SKM-1 (cell line): Measurements from ENCODE around the gene OTOG.

ENCODE experiments used
- DNase-seq: peaks from one replicate; lab custom pipeline; 2025; ENCODE audit not compliant: unreplicated experiment; lab: John Stamatoyannopoulos, UW

Gene OTOG

DNA sequence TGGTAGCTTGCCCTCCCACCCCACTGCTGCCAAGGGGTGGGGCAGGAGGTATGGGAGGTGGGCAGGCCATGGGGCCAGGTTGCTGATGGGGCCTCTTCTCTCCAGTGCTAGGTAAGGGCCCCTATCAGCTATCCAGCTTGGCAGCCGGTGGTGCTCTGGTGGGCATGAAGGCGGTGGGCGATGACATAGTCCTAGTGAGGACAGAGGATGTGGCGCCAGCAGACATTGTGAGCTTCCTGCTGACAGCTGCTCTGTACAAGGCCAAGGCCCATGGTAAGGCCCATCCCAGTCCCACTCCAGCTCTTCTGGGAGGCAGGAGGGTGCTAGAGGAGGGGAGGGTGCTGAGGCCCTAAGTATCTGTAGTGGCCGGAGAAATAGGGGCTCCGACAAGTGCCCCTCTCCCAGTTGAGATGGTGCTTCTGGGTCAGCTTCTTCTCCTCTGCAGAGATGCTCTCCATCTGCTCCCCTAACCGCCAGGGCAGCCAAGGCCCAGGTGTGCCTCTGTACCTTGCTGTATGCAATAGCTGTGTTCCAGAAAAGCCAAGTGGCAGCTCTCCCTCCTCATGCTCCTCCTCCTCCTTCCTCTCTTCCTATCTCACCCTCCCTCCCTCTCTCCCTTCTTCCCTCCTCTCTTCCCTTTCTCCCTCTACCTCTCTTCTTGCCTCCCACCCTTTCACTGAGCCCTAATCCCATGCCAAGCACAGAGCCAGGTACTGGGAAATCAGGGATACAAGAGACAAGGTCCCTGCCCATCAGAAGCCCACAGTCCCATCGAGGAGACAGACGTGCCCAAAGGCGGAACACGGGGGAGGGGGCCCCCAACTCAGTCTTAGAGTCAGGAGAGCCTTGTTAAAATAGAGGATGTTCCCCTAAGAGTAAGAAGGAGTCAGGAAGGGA, 55.3 kb downstream of the OTOG start:
- DNase-seq: no peak

DNA sequence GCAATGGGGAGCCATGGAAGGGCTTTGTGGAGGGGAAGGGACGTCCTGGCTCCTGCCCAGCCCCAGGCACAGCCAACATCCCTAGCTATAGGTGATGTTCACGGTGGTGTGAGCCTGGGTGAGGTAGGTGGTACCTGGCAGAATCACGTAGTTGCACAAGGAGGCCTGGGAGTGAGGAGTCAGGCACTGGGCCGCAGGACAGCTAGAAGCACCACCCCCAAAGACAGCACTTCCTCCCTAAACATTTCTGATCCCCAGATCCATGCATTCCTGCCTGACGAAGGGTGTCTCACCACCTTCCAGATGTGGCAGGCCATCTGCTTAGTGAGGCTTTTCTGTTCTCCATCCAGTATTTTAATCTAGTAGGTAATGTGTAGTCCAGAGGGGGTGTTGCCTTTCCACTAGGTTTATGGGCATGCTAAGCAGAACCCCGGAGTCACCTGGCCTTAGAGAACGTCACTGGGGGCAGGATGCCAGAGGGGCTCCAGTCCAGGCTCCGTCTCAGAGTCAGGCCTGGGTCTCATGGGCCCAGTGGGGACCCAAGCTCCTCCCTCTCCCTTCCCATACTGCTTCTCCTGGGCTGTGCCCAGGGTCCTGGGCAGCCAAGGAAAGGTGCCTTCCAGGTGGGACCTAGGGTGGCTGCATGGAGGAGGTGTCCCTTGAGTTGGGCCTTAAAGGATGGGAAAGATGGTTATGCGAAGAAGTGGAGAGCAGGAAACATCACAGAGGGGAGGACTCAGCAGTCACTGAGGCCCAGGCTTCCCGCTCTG, 56.2 kb downstream of the OTOG start:
- no peak for DNase-seq

DNA sequence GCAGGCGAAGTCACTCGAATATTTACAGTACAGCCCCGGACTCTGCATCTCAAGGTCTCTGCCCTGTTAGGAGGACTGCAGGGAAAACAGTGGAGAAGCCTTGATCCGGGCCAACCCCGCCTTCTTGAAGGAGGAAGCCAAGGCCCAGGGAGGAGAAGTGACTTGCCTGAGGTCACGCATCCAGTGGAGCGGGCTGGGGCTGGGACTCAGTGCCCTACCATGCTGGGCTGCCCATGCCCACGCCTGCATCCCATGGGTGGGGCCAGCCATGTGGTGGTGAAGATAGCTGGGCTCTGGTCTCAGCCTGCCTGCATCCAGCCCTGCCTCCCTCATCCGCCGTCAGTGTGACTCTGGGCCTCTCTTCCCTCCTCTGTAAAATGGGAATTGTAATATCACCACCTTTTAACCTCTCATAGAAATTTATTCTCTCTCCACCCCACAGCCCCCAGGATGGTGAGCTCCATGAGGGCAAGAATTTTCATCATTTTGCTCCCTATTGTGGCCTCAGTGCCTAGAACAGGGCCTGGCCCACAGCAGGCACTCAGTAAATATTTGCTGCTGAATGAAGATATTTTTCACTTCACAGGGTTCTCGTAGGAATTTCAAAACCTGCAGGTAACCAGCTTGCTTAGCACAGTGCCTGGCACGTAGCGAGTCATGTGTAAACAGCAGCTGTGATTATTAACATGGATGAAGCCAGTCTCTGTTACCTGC, 57.3 kb downstream of the OTOG start:
- no peak for DNase-seq

DNA sequence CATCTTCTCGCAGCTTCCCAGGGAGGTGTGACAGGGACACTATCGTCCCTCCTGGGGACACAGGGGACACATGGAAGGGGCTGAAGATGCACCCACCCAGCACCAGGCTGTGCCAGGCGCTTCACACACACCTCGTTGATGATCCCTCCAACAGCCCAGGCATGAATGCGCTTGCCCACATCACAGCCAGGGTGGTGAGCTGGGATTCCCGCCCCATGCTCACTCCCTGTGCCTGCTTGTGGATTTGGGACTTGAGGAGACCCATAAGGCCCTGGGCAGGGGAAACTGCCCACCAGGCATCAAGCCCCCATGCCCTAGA, 57.8 kb downstream of the OTOG start:
- DNase-seq: no peak

DNA sequence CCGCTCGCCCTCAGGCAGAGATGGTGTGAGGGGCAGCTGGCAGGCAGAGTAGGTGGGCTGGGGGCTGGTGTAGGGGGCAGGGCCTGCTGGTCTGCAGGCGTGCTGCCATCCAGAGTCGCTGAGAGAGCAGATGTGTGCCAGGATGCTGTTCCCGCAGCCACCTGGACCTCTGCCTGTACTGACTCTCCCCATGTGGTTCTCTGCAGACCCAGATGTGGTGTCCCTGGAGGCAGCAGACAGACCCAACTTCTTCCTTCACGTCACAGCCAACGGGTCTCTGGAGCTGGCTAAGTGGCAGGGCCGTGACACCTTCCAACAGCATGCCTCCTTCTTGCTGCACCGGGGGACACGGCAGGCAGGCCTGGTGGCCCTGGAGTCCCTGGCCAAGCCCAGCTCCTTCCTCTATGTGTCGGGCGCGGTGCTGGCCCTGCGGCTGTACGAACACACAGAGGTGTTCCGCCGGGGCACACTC, 58.6 kb downstream of the OTOG start:
- no peak for DNase-seq

DNA sequence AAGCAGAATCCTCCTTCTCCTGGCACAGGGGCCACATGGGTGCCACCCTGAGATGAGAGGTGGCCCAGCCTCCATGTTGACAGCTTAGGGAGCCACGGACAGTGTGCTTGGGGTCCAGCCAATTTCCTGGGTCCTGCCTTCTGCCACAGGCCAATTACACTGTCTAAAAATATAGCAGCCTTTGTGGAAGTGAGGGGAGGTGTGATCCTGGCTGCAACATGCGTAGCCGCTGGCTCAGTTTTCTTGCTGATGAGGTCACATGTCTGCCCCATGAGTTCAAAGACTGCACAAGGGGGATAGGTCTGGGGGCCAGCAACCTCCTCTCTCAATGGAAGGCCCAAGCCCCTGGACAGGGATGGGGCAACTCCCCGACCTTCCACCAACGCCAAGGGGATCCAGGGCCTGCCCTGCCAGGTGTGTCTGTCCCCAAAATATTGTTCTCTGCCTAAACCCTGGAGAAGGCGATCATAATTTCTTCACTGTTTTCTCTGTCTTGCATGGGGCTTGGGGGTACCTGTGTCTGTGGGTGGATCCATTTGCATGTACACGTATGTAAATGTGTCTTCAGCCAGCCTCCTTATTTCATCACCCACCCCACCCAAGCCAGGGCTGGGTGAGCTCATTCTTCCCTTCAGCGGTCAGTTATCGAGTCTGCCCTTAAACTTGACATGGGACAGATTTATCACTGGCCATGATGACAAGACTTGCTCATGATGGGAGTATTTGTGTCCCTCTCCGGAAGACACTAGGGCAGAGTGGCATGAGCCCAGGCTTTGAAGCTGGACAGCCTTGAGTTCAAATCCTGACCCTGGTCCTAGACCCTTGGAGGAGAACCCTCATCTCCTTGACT, 59.4 kb downstream of the OTOG start:
- no peak for DNase-seq

DNA sequence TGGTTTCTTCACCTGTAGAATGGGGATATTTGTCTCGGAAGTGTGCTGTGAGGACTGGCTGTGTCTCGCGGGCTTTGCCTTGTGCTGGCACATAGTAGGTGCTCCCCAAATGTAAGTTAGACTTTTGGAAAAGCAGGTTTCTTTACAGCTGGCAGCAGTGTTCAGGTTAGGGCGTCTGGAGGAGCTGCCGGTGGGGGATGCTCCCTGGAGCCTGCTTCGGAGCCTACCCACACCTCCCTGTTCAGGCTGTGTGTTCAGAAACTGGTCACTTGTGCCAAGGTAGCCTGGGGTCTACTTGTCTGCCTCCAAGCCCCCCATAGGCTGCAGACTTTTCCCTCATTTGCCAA, 60.0 kb downstream of the OTOG start:
- DNase-seq: no peak

DNA sequence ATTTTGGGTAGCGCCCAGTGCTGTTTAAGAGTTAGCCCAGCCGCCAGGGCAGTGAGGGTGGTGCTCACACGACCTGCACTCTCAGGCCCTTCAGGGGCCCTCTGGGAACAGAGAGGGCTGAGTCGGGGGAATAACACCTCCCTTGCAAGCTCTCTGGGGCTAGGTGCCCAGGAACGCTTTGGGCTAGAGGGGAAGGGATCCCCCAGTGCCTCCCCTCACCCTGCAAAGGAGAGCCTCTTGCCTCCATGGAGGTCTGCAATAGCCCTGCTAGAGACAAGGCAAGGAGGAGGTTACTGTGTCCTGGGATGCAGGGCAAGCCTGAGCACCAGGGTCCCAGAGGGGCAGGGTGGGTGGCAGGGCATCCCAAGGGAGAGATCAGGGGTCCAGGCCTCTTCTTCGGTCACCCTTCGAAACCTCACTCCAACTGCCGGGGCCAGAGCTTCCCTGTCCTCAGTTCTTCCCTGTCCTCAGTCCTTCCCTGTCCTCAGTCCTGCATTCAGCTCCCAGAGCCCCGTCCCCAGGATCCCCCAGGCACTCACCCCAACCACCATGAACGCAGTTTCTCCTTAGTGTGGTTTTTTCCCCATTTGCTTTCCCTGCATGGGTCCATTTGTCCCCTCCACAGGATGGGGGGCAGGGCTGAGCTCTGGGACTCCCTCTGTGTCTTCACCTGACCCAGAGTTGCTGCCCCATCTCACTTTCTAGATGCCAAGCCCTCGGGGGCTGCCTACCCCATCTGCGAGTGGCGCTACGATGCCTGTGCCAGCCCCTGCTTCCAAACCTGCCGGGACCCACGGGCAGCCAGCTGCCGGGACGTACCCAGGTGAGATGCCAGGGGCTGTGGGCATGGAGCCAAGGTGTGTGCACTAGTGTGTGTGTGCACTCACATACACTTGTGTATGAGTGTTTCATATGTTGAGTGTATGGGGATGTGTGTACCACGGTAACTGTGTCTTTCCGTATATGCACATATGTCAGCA, 60.8 kb downstream of the OTOG start:
- no peak for DNase-seq

DNA sequence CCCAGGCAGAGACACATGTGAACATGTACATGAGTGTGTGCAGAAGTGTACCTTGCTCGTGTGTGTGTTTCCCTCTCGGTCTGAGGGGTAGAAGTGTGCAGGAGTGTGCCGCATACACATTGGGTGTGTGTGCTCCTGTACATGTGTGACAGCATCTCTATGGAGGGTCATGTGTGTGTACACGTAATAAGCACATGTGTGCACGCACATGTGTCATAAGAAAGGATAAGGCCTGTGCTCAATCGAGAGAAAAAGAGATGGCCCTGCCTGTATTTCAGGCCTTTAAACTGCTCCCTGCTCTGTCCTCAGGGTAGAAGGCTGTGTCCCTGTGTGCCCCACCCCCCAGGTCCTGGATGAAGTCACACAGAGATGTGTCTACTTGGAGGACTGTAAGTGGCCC, 61.8 kb downstream of the OTOG start:
- DNase-seq: no peak

DNA sequence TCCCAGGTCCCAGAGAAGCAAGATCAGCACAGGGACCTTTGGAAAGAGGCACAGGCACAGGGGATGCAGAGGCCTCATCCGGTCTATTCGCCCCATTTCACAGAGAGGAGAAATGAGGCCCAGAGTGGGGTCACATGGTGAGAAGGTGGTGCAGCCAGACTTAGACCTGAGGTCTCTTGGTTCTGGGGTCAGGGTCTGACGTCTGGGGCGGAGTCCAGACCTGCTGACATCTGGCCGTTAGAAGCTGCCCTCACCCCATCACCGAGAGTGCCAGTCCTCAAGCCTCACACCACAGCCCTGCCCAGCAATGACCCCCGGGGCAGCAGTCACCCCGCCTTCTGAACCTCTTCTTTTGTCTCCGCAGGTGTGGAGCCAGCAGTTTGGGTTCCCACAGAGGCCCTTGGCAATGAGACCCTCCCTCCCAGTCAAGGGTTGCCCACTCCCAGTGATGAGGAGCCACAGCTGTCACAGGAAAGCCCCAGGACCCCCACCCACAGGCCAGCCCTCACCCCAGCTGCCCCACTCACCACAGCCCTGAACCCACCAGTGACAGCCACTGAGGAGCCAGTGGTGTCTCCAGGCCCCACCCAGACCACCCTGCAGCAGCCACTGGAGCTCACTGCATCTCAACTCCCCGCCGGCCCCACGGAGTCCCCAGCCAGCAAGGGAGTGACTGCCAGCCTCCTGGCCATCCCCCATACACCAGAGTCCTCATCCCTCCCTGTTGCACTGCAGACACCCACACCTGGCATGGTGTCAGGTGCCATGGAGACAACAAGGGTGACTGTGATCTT, 62.4 kb downstream of the OTOG start:
- no peak for DNase-seq

DNA sequence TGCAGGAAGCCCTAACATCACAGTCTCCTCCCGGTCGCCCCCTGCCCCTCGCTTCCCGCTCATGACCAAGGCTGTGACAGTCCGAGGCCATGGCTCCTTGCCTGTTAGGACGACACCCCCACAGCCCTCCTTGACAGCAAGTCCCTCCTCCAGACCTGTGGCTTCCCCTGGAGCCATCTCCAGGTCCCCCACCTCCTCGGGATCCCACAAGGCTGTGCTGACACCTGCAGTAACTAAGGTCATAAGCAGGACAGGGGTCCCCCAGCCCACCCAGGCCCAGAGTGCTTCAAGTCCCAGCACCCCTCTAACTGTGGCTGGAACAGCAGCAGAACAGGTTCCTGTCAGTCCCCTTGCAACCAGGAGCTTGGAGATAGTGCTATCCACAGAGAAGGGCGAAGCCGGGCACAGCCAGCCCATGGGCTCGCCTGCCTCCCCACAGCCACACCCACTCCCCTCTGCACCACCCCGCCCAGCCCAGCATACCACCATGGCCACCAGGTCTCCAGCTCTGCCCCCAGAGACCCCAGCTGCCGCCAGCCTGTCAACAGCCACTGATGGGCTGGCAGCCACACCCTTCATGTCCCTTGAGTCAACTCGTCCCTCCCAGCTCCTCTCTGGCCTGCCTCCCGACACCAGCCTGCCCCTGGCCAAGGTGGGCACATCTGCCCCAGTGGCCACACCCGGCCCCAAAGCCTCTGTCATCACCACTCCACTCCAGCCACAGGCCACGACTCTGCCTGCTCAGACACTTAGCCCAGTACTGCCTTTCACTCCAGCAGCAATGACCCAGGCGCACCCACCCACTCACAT, 63.2 kb downstream of the OTOG start:
- DNase-seq: no peak

DNA sequence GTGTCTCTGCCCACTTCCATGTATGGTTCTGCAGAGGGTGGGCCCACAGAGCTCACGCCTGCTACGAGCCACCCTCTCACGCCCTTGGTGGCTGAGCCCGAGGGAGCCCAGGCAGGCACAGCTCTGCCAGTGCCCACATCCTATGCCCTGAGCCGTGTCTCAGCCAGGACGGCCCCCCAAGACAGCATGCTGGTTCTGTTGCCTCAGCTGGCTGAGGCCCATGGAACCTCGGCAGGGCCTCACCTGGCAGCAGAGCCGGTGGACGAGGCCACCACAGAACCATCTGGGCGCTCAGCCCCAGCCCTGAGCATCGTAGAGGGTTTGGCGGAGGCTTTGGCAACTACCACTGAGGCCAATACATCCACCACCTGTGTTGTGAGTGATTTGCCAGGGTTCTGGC, 64.0 kb downstream of the OTOG start:
- DNase-seq: no peak

DNA sequence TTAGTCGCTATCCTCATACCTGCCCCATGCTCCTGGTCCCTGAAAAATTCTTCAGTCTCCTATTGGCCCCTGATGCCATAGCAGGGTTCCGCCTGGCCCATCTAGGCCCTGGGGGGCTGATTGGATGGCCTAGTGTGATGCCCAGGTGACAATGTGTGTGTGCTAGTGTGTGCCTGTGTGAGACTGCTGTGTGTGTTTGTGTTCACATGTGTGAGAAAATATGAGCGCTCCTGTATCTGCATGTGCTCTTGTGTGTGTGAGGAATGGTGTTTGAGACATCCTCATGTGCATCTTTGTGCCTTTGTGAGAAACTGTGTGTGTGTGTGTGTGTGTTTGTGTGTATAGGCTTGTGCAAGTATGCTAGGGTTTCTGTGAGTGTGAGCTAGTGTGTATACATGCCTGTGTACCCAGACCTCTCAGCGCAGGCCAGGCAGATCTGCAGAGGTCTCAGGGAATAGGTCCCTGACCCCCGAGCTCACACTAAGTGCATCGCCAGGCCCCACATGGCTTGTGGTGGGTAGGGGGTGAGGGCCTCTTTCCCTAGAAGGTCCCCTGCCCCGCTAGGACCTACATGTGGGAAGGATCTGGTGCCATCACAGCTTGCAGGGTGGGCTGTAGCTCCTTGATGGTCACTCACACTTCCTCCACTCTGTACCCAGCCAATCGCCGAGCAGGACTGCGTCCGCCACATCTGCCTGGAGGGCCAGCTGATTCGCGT, 64.6 kb downstream of the OTOG start:
- DNase-seq: no peak

DNA sequence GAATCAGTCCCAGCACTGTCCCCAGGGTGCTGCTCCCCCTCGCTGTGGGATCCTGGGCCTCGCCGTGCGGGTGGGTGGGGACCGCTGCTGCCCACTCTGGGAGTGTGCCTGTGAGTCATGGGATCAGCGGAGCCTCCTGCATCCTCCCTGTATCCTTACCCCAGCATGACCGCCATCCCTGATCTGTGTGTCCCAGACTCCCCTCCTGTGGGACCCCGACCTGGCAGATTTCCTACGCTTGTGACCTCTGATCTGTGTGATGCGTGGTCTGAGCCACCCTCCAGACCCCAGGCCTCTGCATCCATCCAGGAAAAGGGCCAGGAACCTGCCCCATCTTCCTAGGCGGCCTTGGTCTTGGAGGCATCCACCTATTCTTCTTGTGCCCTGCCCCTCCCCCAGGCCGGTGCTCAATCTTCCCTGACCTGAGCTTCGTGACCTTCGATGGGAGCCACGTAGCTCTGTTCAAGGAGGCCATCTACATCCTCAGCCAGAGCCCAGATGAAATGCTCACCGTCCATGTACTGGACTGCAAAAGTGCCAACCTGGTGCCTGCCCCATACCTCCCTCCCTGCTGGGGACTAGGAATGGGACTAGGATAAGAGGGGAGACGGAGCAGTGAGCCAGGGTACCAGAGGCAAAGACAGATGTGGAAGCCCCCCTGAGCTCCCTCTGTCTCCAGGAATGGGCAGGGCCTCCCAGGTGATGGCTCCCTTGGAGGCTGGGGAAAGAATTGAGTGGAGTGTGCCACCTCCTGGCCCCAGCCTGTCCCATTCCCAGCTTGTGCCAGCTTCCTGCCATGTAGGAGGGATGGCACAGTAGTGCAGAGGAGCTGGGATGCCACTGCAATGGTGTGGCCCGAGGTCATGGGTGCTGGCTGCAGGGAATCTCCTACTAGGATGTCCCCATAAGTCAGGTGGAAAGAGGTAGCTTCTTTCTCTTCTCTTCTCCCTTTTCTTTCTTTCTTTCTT, 65.4 kb downstream of the OTOG start:
- no peak for DNase-seq

DNA sequence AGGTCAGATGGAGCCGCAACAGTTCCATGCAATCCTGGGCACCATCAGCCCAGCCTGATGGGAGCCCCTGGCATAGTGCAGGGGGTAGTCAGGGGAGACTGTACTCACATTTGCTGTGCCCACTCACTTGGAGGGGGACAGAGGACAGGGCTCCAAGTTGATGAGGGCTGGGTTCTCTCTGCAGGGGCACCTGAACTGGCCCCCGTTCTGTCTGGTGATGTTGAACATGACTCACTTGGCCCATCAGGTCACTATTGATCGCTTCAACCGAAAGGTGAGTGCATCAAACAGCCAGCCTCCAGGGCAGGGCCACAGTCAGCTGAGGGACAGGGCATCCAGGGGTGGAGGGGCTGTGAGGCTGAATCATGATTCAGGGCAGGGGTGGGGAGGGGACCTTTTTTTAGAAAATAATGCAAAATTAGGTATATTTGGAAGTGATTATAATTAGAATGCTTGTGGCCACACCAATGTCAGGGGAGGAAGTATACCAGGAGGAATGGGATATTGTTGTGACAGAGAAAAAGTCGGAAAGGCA, 66.4 kb downstream of the OTOG start:
- DNase-seq: no peak

DNA sequence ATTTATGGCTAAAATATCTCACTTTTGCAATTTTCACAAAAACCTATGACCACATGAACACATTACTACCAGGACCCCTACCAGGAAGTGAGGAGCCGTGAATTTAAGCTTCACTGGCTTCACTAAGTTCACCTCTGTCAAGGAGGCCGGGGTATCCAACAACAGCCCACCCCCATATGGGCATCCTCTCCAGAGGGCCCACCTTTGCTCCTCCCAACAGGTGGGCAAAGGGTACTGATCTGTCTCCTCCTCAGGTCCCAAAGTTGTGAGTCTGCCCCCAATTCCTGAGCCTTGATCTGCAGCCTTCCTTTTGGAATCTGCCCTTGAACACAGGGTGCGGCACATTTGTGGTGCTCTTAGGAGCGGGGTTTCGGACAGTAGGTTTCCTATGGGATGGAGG, 66.9 kb downstream of the OTOG start:
- no peak for DNase-seq
